ENCODE measurements around the gene PLAGL1. TPM values are rescaled to one million over a fixed set of nuclear protein-coding genes. Genes with fewer than 3 reads are reported as not detected.

The PLAGL1 gene
- total and polyA plus RNA-seq, 12 donors = 5.4 to 24.6 (median 12.5) TPM

- 89 to 94% methylated on average over 4 of the region's 4 CpGs for WGBS, 2 donors
- ATAC-seq = no peak
- Histone ChIP-seq H3K9me3 (no peaks in the 10 kb centered on the region), H3K4me3 (no peak overlapping the region), H3K27ac (no peak overlapping the region), H3K4me1 (no peaks in the 10 kb centered on the region), H3K36me3 (peaks cover 0 to 25% (median 0%) of the 10 kb centered on the region in 9 donors), H3K27me3 (no peaks in the 10 kb centered on the region)
- intact Hi-C loops (cut with DNase I) = no loop called here
- DNase-seq = no peak
- no peak for TF ChIP-seq CTCF (IDR thresholded peaks at IDR 0.05)
Observed at GRCh38 chr6:143953922-143954321, 54.1 kb downstream of the PLAGL1 start.

DNA sequence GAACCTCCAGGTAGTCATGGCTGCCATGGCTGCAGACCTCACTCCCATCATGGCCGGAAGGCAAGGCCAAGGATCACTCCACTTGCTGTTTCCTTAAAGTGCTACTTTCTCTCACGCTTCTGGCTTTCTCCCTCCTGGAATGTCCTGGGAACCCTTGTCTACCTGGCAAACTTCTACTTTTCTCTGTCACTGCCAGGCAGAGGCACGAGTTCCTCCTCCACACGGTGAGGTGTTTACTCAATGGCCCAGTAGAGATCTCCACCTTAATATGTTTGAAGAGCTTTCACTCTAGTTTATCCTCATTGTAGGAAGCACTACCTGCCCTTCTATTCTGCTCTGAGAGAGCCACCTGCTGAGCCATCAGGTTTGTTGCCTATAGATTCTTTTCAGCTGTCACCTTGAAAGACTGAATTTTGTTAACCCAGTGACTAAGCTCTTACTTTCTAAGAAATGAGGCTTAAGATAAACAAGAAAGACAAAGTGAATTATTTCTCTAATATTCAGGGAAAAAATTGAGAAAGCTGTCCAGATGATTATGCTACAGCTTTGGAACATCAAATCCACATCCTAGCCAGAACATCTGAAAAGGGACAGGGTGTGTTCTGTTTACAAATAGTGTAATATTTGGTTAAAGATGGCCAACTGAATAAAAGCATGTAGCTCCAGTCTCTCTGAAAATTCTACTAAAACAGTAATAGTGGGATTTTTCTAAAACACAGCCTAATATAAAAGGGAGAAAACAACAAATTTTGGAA, 54.9 kb downstream of the PLAGL1 start:
- Histone ChIP-seq H3K36me3 (peaks cover 0 to 21% (median 3%) of the 10 kb centered on the region in 9 donors), H3K9me3 (no peaks in the 10 kb centered on the region), H3K27ac (no peak overlapping the region), H3K4me3 (no peak overlapping the region), H3K4me1 (no peaks in the 10 kb centered on the region), H3K27me3 (no peaks in the 10 kb centered on the region)
- TF ChIP-seq CTCF (IDR thresholded peaks at IDR 0.05) = no peak
- 91 to 95% methylated on average over 4 of the region's 4 CpGs for WGBS, 2 donors
- intact Hi-C loops (cut with DNase I) = no loop called here
- ATAC-seq = no peak
- DNase-seq = no peak

GRCh38 chr6:143952060-143952778, 55.8 kb downstream of the PLAGL1 start:
- peaks cover 0 to 5% (median 0%) of the 10 kb centered on the region in 11 donors for H3K9me3 ChIP-seq
- WGBS, 2 donors = 86 to 87% methylated on average over 9 of the region's 9 CpGs
- intact Hi-C loops (cut with DNase I) = no loop called here
- TF ChIP-seq CTCF (IDR thresholded peaks at IDR 0.05) = no peak
- peaks cover 0 to 30% (median 6%) of the 10 kb centered on the region in 9 donors for H3K36me3 ChIP-seq
- no peak overlapping the region for H3K4me3 ChIP-seq
- H3K27ac ChIP-seq = no peak overlapping the region
- no peaks in the 10 kb centered on the region for H3K4me1 ChIP-seq
- no peak for ATAC-seq
- no peak for DNase-seq
- no peaks in the 10 kb centered on the region for H3K27me3 ChIP-seq

DNA sequence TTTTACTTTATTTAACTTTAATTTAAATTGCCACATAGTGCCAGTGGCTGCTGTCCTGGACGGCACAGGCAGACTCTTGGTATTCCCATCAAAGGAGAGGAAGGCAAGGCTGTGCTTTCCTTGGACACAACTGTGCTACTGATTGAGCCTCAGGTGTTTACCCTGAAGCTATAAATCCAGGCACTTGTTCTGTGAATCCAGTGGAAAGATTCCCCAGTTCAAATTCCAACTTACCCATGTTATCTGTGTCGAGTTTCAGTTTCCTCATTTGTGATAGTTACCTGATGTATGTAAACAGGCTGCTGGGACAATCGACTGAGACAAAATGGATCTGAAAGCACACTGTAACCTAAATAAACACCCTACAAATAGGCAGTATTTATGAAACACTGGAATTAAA, 57.2 kb downstream of the PLAGL1 start:
- TF ChIP-seq CTCF (IDR thresholded peaks at IDR 0.05) = no peak
- Histone ChIP-seq H3K9me3 (peaks cover 0 to 11% (median 0%) of the 10 kb centered on the region in 11 donors), H3K36me3 (peaks cover 0 to 36% (median 6%) of the 10 kb centered on the region in 9 donors), H3K27ac (no peak overlapping the region), H3K4me3 (no peak overlapping the region), H3K4me1 (no peaks in the 10 kb centered on the region), H3K27me3 (no peaks in the 10 kb centered on the region)
- no peak for DNase-seq
- WGBS, 2 donors = 57 to 61% methylated on average over 3 of the region's 3 CpGs
- intact Hi-C loops (cut with DNase I) = no loop called here
- ATAC-seq = no peak

All from heart right ventricle (tissue), 16 donors.